Keratinocyte (primary cell): ENCODE results near the gene ATP6V0B. TPM values are rescaled to one million over a fixed set of nuclear protein-coding genes. Genes with fewer than 3 reads are reported as not detected.

Source experiments
- DNase-seq: peaks from one replicate; pipeline ENCODE4 v3.0.0-alpha.2; 2011; ENCODE audit warnings: low read depth, missing footprints, low spot score
- FAIRE-seq: peaks from 2 replicates; lab custom pipeline; 2011; peaks lifted over from hg19 to GRCh38; lab: Jason Lieb, UNC
- H2AFZ ChIP-seq: 2 replicates; pipeline ENCODE4 v1.6.0; 2012; ENCODE audit warnings: low read length, control low read depth, inconsistent platforms; ENCODE audit not compliant: control insufficient read depth
- H3K27ac ChIP-seq: 2 replicates; pipeline ENCODE4 v1.5.1; 2011; ENCODE audit warnings: low read length; ENCODE audit not compliant: control insufficient read depth, insufficient read depth
- H3K27me3 ChIP-seq: 3 replicates; pipeline ENCODE4 v1.6.0; 2011; ENCODE audit warnings: low read length; ENCODE audit not compliant: control insufficient read depth, insufficient read depth; ENCODE audit errors: extremely low read depth
- H3K36me3 ChIP-seq, 2 experiments: 2 replicates in 1 of 2; 3 replicates in 1 of 2; pipeline ENCODE4 v1.5.1; 2011; ENCODE audit warnings: low read length in 2 of 2, mild to moderate bottlenecking in 1 of 2; ENCODE audit not compliant: control insufficient read depth in 2 of 2, insufficient read depth in 2 of 2; ENCODE audit errors: extremely low read depth in 1 of 2
- H3K4me1 ChIP-seq: 3 replicates; pipeline ENCODE4 v1.5.1; 2011; ENCODE audit warnings: low read length; ENCODE audit not compliant: control insufficient read depth, insufficient read depth; ENCODE audit errors: extremely low read depth
- H3K4me2 ChIP-seq: 3 replicates; pipeline ENCODE4 v1.6.0; 2011; ENCODE audit warnings: low read depth, low read length; ENCODE audit not compliant: control insufficient read depth, insufficient read depth; ENCODE audit errors: extremely low read depth
- H3K4me3 ChIP-seq, 3 experiments: fragments of 200-600 bp in 1 of 3; sonication (generic) in 1 of 3; 2 replicates in 2 of 3; 3 replicates in 1 of 3; pipeline ENCODE4 v1.5.1; 2011 to 2016; ENCODE audit warnings: low read length in 3 of 3, mild to moderate bottlenecking in 3 of 3, control low read depth in 2 of 3, inconsistent platforms in 1 of 3, low read depth in 1 of 3, mixed read lengths in 1 of 3, mixed run types in 1 of 3, moderate library complexity in 1 of 3; ENCODE audit not compliant: control insufficient read depth in 2 of 3, insufficient read depth in 2 of 3; ENCODE audit errors: extremely low read depth in 1 of 3
- H3K79me2 ChIP-seq: 2 replicates; pipeline ENCODE4 v1.6.0; 2012; ENCODE audit warnings: low read length; ENCODE audit not compliant: control insufficient read depth, insufficient read depth
- H3K9ac ChIP-seq: 3 replicates; pipeline ENCODE4 v1.6.0; 2011; ENCODE audit warnings: low read length; ENCODE audit not compliant: control insufficient read depth, insufficient read depth; ENCODE audit errors: extremely low read depth
- H3K9me1 ChIP-seq: 3 replicates; pipeline ENCODE4 v1.6.0; 2011; ENCODE audit warnings: low read length; ENCODE audit not compliant: control insufficient read depth, insufficient read depth; ENCODE audit errors: extremely low read depth
- H3K9me3 ChIP-seq: 2 replicates; pipeline ENCODE4 v1.5.1; 2012; ENCODE audit warnings: low read depth, low read length; ENCODE audit not compliant: control insufficient read depth
- H4K20me1 ChIP-seq: 3 replicates; pipeline ENCODE4 v1.6.0; 2011; ENCODE audit warnings: low read length; ENCODE audit not compliant: control insufficient read depth, insufficient read depth; ENCODE audit errors: extremely low read depth
- EZH2 ChIP-seq: IDR thresholded peaks from one replicate; pipeline ENCODE4 v1.6.1; 2012; ENCODE audit warnings: inconsistent platforms, mild to moderate bottlenecking, low read length, moderate library complexity
- dilution Hi-C: fragments of 300-500 bp; cut with MboI; formaldehyde crosslinking; loops from one replicate; pipeline ENCODE4 v1.7.0; 2020; ENCODE audit warnings: low sequenced_read_pairs; ENCODE audit not compliant: extremely low pct_ligation_motif_present
- polyA plus RNA-seq, 5 experiments: library from polyadenylated mRNA; depleted of rRNA in 3 of 5; stranded (reverse) in 3 of 5; stranded (forward) in 1 of 5; unstranded in 1 of 5; fragments of >200 nt; gene quantifications; 1 replicate in 1 of 5; 2 replicates in 3 of 5; 3 replicates in 1 of 5; pipeline versions ENCODE4 v1.2.1 to v1.2.3, GENCODE V29; 2011 to 2012; ENCODE audit warnings: missing spikeins in 2 of 5, low read depth in 1 of 5, low replicate concordance in 1 of 5
- TF ChIP-seq, protein P1 (sequence below), 3 experiments: IDR thresholded peaks in 1 of 3; conservative IDR thresholded peaks in 1 of 3; optimal IDR thresholded peaks in 1 of 3; 2 replicates in 2 of 3; 3 replicates in 1 of 3; pipeline versions ENCODE3 to v1.5.1; 2011; ENCODE audit warnings: low read length in 3 of 3, mild to moderate bottlenecking in 3 of 3, moderate library complexity in 2 of 3, control low read depth in 1 of 3, inconsistent platforms in 1 of 3; ENCODE audit not compliant: insufficient read depth in 2 of 3; ENCODE audit errors: extremely low read depth in 1 of 3

Gene ATP6V0B
- polyA plus RNA-seq, 1 donor (not counting 4 experiments of a cell fraction or from before 2014, with no cell fraction given) = 195 TPM

- Histone ChIP-seq H3K4me1 (peaks cover 41% of the 10 kb centered on the region), H3K9me1 (no peaks in the 10 kb centered on the region), H3K27ac (peak overlapping the region; percentile 92), H3K79me2 (peaks cover 72% of the 10 kb centered on the region), H3K9ac (peak overlapping the region; percentile 94), H2AFZ (no peak overlapping the region), H3K27me3 (no peaks in the 10 kb centered on the region), H4K20me1 (no peaks in the 10 kb centered on the region), H3K4me2 (peak overlapping the region; percentile 83), H3K4me3 (peak overlapping the region; percentile 51 to 74 (median 73)), H3K36me3 (peaks cover 27 to 35% of the 10 kb centered on the region in 2 experiments), H3K9me3 (no peaks in the 10 kb centered on the region)
- DNase-seq = peak; percentile 71
- dilution Hi-C loops = no loop called here
- TF ChIP-seq EZH2 = no peak
- TF ChIP-seq, protein P1, sequence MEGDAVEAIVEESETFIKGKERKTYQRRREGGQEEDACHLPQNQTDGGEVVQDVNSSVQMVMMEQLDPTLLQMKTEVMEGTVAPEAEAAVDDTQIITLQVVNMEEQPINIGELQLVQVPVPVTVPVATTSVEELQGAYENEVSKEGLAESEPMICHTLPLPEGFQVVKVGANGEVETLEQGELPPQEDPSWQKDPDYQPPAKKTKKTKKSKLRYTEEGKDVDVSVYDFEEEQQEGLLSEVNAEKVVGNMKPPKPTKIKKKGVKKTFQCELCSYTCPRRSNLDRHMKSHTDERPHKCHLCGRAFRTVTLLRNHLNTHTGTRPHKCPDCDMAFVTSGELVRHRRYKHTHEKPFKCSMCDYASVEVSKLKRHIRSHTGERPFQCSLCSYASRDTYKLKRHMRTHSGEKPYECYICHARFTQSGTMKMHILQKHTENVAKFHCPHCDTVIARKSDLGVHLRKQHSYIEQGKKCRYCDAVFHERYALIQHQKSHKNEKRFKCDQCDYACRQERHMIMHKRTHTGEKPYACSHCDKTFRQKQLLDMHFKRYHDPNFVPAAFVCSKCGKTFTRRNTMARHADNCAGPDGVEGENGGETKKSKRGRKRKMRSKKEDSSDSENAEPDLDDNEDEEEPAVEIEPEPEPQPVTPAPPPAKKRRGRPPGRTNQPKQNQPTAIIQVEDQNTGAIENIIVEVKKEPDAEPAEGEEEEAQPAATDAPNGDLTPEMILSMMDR (optimal IDR thresholded peaks at IDR 0.05 in 1 of 3, IDR thresholded peaks at IDR 0.05 in 1 of 3, conservative IDR thresholded peaks at IDR 0.05 in 1 of 3; ENCODE audit: extremely low read depth in 1 of 3, insufficient read depth in 2 of 3, low read length in 3 of 3) = no peak
- no peak for FAIRE-seq
Observed at GRCh38 chr1:43979528-43980254, 4.9 kb downstream of the ATP6V0B start.

- peaks cover 40% of the 10 kb centered on the region for H3K4me1 ChIP-seq
- peaks cover 32 to 41% of the 10 kb centered on the region in 2 experiments for H3K36me3 ChIP-seq
Observed at GRCh38 chr1:43980255-43981134, 5.7 kb downstream of the ATP6V0B start.

More at GRCh38 chr1:43980255-43981134, 5.7 kb downstream of the ATP6V0B start:
- H3K4me2 ChIP-seq = peak overlapping the region; percentile 83
- TF ChIP-seq, protein P1 (optimal IDR thresholded peaks at IDR 0.05 in 1 of 3, IDR thresholded peaks at IDR 0.05 in 1 of 3, conservative IDR thresholded peaks at IDR 0.05 in 1 of 3; ENCODE audit: extremely low read depth in 1 of 3, insufficient read depth in 2 of 3, low read length in 3 of 3) = no peak
- TF ChIP-seq EZH2 = no peak
- H3K79me2 ChIP-seq = peaks cover 65% of the 10 kb centered on the region
- dilution Hi-C loops = no loop called here
- peak overlapping the region; percentile 94 for H3K9ac ChIP-seq
- H3K27me3 ChIP-seq = no peaks in the 10 kb centered on the region
- no peaks in the 10 kb centered on the region for H3K9me1 ChIP-seq
- FAIRE-seq = peak; percentile 94
- peak overlapping the region; percentile 51 to 74 (median 73) for H3K4me3 ChIP-seq
- peak overlapping the region; percentile 92 for H3K27ac ChIP-seq
- H4K20me1 ChIP-seq = no peaks in the 10 kb centered on the region
- H2AFZ ChIP-seq = no peak overlapping the region
- no peaks in the 10 kb centered on the region for H3K9me3 ChIP-seq
- peak; percentile 92 for DNase-seq
